HepG2 (cell line): ENCODE results near the gene GNG7. TPM values are rescaled to one million over a fixed set of nuclear protein-coding genes. Genes with fewer than 3 reads are reported as not detected.

Experiments used
- ELF1 ChIP-seq: sonication (generic); formaldehyde crosslinking; IDR thresholded peaks from 2 replicates; pipeline ENCODE4 v1.4.0; 2020; ENCODE audit warnings: missing genetic modification reagents
- ETV5 ChIP-seq: IDR thresholded peaks from 2 replicates; pipeline ENCODE4 v1.6.1; 2018; ENCODE audit warnings: missing biosample characterization, missing genetic modification reagents, inconsistent platforms, borderline replicate concordance
- FOXP4 ChIP-seq: sonication (generic); formaldehyde crosslinking; IDR thresholded peaks from 2 replicates; pipeline ENCODE4 v1.4.0; 2020; ENCODE audit warnings: missing genetic modification reagents
- HNF1A ChIP-seq, 2 experiments: sonication (generic) in 1 of 2; formaldehyde crosslinking in 1 of 2; IDR thresholded peaks; 2 replicates each; pipeline versions ENCODE4 v1.4.0 to v1.6.1; 2016 to 2020; ENCODE audit warnings: borderline replicate concordance in 1 of 2, low read depth in 1 of 2, mild to moderate bottlenecking in 1 of 2, missing genetic modification reagents in 1 of 2
- ISL2 ChIP-seq: sonication (generic); formaldehyde crosslinking; IDR thresholded peaks from 2 replicates; pipeline ENCODE4 v1.5.0; 2020; ENCODE audit warnings: missing genetic modification reagents
- ZNF572 ChIP-seq: sonication (generic); formaldehyde crosslinking; IDR thresholded peaks from 2 replicates; pipeline ENCODE4 v1.5.1; 2020; ENCODE audit warnings: mild to moderate bottlenecking, missing genetic modification reagents
- ZNF720 ChIP-seq: sonication (generic); formaldehyde crosslinking; IDR thresholded peaks from 2 replicates; pipeline ENCODE4 v1.4.0; 2020; ENCODE audit warnings: missing genetic modification reagents
- polyA plus RNA-seq, 8 experiments: library from polyadenylated mRNA; depleted of rRNA in 3 of 8; stranded (reverse) in 7 of 8; unstranded in 1 of 8; fragments of >200 nt; fragmentation: Illumina TruSeq in 4 of 8; extraction: Trizol in 4 of 8; gene quantifications; 2 replicates each; pipeline versions ENCODE4 v1.2.1 to v1.2.3, GENCODE V29; 2011 to 2016; ENCODE audit warnings: low read depth in 4 of 8, missing spikeins in 1 of 8, mixed read lengths in 1 of 8; ENCODE audit not compliant: insufficient read depth in 1 of 8
- total RNA-seq, 5 experiments: library from RNA; depleted of rRNA; stranded (reverse); fragments of >200 nt; fragmentation: Illumina TruSeq; extraction: Trizol; gene quantifications; 2 replicates each; pipeline ENCODE4 v1.2.3, GENCODE V29; 2016; ENCODE audit warnings: low read depth in 1 of 5
- TF ChIP-seq, protein P1 (sequence below): sonication (generic); formaldehyde crosslinking; IDR thresholded peaks from 2 replicates; pipeline ENCODE4 v1.5.0; 2020; ENCODE audit warnings: mild to moderate bottlenecking, missing genetic modification reagents
- TF ChIP-seq, protein P2 (sequence below): sonication (generic); formaldehyde crosslinking; IDR thresholded peaks from 2 replicates; pipeline ENCODE4 v1.4.0; 2020; ENCODE audit warnings: missing genetic modification reagents, borderline replicate concordance

Gene GNG7
- total and polyA plus RNA-seq, 2 of the 13 experiments (the other 11 are each of a cell fraction or from before 2014, with no cell fraction given): 1.4 to 3.3 TPM

- TF ChIP-seq, protein P1, sequence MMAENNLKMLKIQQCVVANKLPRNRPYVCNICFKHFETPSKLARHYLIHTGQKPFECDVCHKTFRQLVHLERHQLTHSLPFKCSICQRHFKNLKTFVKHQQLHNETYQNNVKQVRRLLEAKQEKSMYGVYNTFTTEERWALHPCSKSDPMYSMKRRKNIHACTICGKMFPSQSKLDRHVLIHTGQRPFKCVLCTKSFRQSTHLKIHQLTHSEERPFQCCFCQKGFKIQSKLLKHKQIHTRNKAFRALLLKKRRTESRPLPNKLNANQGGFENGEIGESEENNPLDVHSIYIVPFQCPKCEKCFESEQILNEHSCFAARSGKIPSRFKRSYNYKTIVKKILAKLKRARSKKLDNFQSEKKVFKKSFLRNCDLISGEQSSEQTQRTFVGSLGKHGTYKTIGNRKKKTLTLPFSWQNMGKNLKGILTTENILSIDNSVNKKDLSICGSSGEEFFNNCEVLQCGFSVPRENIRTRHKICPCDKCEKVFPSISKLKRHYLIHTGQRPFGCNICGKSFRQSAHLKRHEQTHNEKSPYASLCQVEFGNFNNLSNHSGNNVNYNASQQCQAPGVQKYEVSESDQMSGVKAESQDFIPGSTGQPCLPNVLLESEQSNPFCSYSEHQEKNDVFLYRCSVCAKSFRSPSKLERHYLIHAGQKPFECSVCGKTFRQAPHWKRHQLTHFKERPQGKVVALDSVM (CRISPR knock-in tag): peak; percentile 78
- TF ChIP-seq HNF1A (IDR thresholded peaks at IDR 0.05; ENCODE audit: low read depth) (no peak), HNF1A (CRISPR knock-in tag; IDR thresholded peaks at IDR 0.05; ENCODE audit: borderline replicate concordance) (peak; percentile 56; the same call in 1 of the 2 replicates), FOXP4 (CRISPR knock-in tag) (peak; percentile 23; the same call in 1 of the 2 replicates), ZNF720 (CRISPR knock-in tag) (no peak), ELF1 (peak; percentile 57), ETV5 (peak; percentile 97), ISL2 (peak; percentile 38; the same call in 1 of the 2 replicates), ZNF572 (CRISPR knock-in tag) (no peak)
- TF ChIP-seq, protein P2, sequence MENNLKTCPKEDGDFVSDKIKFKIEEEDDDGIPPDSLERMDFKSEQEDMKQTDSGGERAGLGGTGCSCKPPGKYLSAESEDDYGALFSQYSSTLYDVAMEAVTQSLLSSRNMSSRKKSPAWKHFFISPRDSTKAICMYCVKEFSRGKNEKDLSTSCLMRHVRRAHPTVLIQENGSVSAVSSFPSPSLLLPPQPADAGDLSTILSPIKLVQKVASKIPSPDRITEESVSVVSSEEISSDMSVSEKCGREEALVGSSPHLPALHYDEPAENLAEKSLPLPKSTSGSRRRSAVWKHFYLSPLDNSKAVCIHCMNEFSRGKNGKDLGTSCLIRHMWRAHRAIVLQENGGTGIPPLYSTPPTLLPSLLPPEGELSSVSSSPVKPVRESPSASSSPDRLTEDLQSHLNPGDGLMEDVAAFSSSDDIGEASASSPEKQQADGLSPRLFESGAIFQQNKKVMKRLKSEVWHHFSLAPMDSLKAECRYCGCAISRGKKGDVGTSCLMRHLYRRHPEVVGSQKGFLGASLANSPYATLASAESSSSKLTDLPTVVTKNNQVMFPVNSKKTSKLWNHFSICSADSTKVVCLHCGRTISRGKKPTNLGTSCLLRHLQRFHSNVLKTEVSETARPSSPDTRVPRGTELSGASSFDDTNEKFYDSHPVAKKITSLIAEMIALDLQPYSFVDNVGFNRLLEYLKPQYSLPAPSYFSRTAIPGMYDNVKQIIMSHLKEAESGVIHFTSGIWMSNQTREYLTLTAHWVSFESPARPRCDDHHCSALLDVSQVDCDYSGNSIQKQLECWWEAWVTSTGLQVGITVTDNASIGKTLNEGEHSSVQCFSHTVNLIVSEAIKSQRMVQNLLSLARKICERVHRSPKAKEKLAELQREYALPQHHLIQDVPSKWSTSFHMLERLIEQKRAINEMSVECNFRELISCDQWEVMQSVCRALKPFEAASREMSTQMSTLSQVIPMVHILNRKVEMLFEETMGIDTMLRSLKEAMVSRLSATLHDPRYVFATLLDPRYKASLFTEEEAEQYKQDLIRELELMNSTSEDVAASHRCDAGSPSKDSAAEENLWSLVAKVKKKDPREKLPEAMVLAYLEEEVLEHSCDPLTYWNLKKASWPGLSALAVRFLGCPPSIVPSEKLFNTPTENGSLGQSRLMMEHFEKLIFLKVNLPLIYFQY (CRISPR knock-in tag): peak; percentile 70; the same call in 1 of the 2 replicates
Measured at GRCh38 chr19:2474232-2475017, 228.1 kb downstream of the GNG7 start (continued).
